ENCODE data around the gene COL11A1. TPM values are rescaled to one million over a fixed set of nuclear protein-coding genes. Genes with fewer than 3 reads are reported as not detected.

Gene COL11A1
- total and polyA plus RNA-seq, 2 of the 4 experiments (the other 2 are of a cell fraction): 4.6 to 5.2 TPM

- H3K56ac ChIP-seq (ENCODE audit: extremely low read depth, insufficient read depth, low read length): no peak overlapping the region
- ChIA-PET POLR2A (ENCODE audit: unreplicated experiment) (no interaction called here), CTCF (no interaction called here)
- no peak overlapping the region for H2BK15ac ChIP-seq (ENCODE audit: low read depth, low read length)
- BruUV-seq (replicated peaks): no TSS peak
- no peaks in the 10 kb centered on the region for H3K27me3 ChIP-seq (ENCODE audit: control insufficient read depth, insufficient read depth, low read length)
- H3K4me2 ChIP-seq (ENCODE audit: low read depth, low read length): no peak overlapping the region
- no peak overlapping the region for H3K27ac ChIP-seq (ENCODE audit: insufficient read depth, low read length)
- dilution Hi-C loops (cut with HindIII; ENCODE audit: low sequenced_read_pairs, unreplicated experiment): no loop called here
- no peak overlapping the region for H2AFZ ChIP-seq (replicated peaks; ENCODE audit: low read length, poor library complexity)
- H4K20me1 ChIP-seq (ENCODE audit: insufficient read depth, low read length): no peaks in the 10 kb centered on the region
- no peak overlapping the region for H3K4me3 ChIP-seq (ENCODE audit: insufficient read depth, low read depth, low read length)
- H2AK9ac ChIP-seq (replicated peaks; ENCODE audit: low read depth, low read length, poor library complexity): no peak overlapping the region
- 100% methylated on average over 2 of the region's 2 CpGs; no CpG with 5 or more reads in 1 of the 2 experiments for WGBS, 2 experiments (ENCODE audit: extremely low coverage in 2 of 2, insufficient read length in 1 of 2)
- H3K36me3 ChIP-seq (ENCODE audit: control insufficient read depth, insufficient read depth, low read length): no peaks in the 10 kb centered on the region
- no peak overlapping the region for H3K23ac ChIP-seq (ENCODE audit: low read depth, low read length)
- H3K14ac ChIP-seq (replicated peaks; ENCODE audit: low read depth, low read length): no peak overlapping the region
- H3K79me1 ChIP-seq (ENCODE audit: low read depth in 1 of 2, low read length in 2 of 2): no peaks in the 10 kb centered on the region
- H3K9me3 ChIP-seq (ENCODE audit: control insufficient read depth, insufficient read depth, low read length): no peaks in the 10 kb centered on the region
- intact Hi-C loops (cut with micrococcal nuclease): no loop called here
- H4K8ac ChIP-seq (ENCODE audit: low read depth in 2 of 2, low read length in 2 of 2): no peak overlapping the region
- in situ Hi-C loops (cut with MboI; ENCODE audit: low sequenced_read_pairs): no loop called here
- H3K9ac ChIP-seq (ENCODE audit: low read depth, low read length): no peak overlapping the region
- no peak overlapping the region for H3K4ac ChIP-seq (ENCODE audit: low read depth, low read length)
- ATAC-seq (ENCODE audit: low read depth): no peak
- H3K9me1 ChIP-seq (ENCODE audit: insufficient read depth, low read length): 0 out of 2 replicates have a peak, but pooled peaks cover 3% of the 10 kb centered on the region
- no peak for DNase-seq
- H4K91ac ChIP-seq (ENCODE audit: insufficient read depth, low read depth, low read length): no peak overlapping the region
- no peak overlapping the region for H4K5ac ChIP-seq (ENCODE audit: low read depth, low read length)
- H2AK5ac ChIP-seq (ENCODE audit: low read depth, low read length): no peak overlapping the region
- H2BK20ac ChIP-seq (ENCODE audit: low read depth, low read length): no peak overlapping the region
- no peak overlapping the region for H2BK120ac ChIP-seq (ENCODE audit: low read depth, low read length)
- H3K4me1 ChIP-seq (ENCODE audit: control insufficient read depth, insufficient read depth, low read length): peaks cover 2% of the 10 kb centered on the region; the same call in 1 of the 2 replicates
- no peak for TF ChIP-seq RAD21 (IDR thresholded peaks at IDR 0.05; ENCODE audit: low read length)
- TF ChIP-seq ELK1 (IDR thresholded peaks at IDR 0.05; ENCODE audit: borderline replicate concordance, low read depth, low read length): no peak
- TF ChIP-seq NFE2L2 (IDR thresholded peaks at IDR 0.05; ENCODE audit: low read depth, low read length): no peak
- no peak for TF ChIP-seq POLR2A (IDR thresholded peaks at IDR 0.05; ENCODE audit: low read depth, low read length)
- TF ChIP-seq MAFK (IDR thresholded peaks at IDR 0.05; ENCODE audit: low read depth, low read length): no peak
- TF ChIP-seq MXI1 (IDR thresholded peaks at IDR 0.05; ENCODE audit: borderline replicate concordance, low read depth, low read length): no peak
- no peak for TF ChIP-seq USF2 (IDR thresholded peaks at IDR 0.05; ENCODE audit: low read depth, low read length)
- no peak for TF ChIP-seq CHD1 (IDR thresholded peaks at IDR 0.05; ENCODE audit: low read depth, low read length)
- no peak for TF ChIP-seq CTCF (conservative IDR thresholded peaks at IDR 0.05; ENCODE audit: low read depth, low read length)
- no peak for TF ChIP-seq RFX5 (IDR thresholded peaks at IDR 0.05; ENCODE audit: low read depth, low read length)
- no peak for TF ChIP-seq RCOR1 (IDR thresholded peaks at IDR 0.05; ENCODE audit: insufficient replicate concordance, low read length)
- no peak for TF ChIP-seq CEBPB (IDR thresholded peaks at IDR 0.05; ENCODE audit: low read depth, low read length)
- TF ChIP-seq SMC3 (IDR thresholded peaks at IDR 0.05; ENCODE audit: low read depth, low read length): no peak
- no peak for TF ChIP-seq BHLHE40 (IDR thresholded peaks at IDR 0.05; ENCODE audit: low read depth, low read length)
- TF ChIP-seq FOS (IDR thresholded peaks at IDR 0.05; ENCODE audit: low read depth, low read length): no peak
- TF ChIP-seq MAZ (IDR thresholded peaks at IDR 0.05; ENCODE audit: borderline replicate concordance, low read depth, low read length): no peak
- H3K18ac ChIP-seq (ENCODE audit: low read depth, low read length): no peak overlapping the region
- H2BK5ac ChIP-seq (ENCODE audit: low read depth, low read length, poor library complexity, severe bottlenecking): no peak overlapping the region
Observed at GRCh38 chr1:102942324-102942723, 166.0 kb downstream of the COL11A1 start.

Measured in IMR-90 (cell line).